Stimulated activated CD8-positive, alpha-beta memory T cell treated with anti-CD3 and anti-CD28 coated beads, Interleukin-15, amount 100 ng/mL, for 48 hours (primary cell): ENCODE measurements around the gene VANGL1.
A peak's percentile ranks its signal among the peaks of the same experiment; 100 is the strongest.

Experiments
- DNase-seq, 2 donors: peaks; one replicate each; pipeline ENCODE4 v3.0.0-alpha.2; 2020; ENCODE audit warnings: low read depth in 2 of 2

VANGL1 gene

GRCh38 chr1:115643666-115644065 is 1.9 kb downstream of the VANGL1 start:
- DNase-seq, result no peak

- no peak for DNase-seq
Measured at GRCh38 chr1:115644109-115644508, 2.3 kb downstream of the VANGL1 start.

- no peak for DNase-seq
Measured at GRCh38 chr1:115647047-115647446, 5.3 kb downstream of the VANGL1 start.

GRCh38 chr1:115647507-115647906 is 5.7 kb downstream of the VANGL1 start:
- DNase-seq, result peak in 1 of 2 donors; percentile 11

GRCh38 chr1:115647919-115648650 is 6.3 kb downstream of the VANGL1 start:
- no peak for DNase-seq

GRCh38 chr1:115648717-115649691 is 7.2 kb downstream of the VANGL1 start:
- peak in 1 of 2 donors; percentile 13 for DNase-seq

GRCh38 chr1:115649964-115650363 is 8.2 kb downstream of the VANGL1 start:
- no peak for DNase-seq

- no peak for DNase-seq
Measured at GRCh38 chr1:115650961-115651360, 9.2 kb downstream of the VANGL1 start.

GRCh38 chr1:115651391-115651790 is 9.6 kb downstream of the VANGL1 start:
- no peak for DNase-seq

GRCh38 chr1:115652236-115652788 is 10.5 kb downstream of the VANGL1 start:
- DNase-seq, result no peak

- DNase-seq, result no peak
Measured at GRCh38 chr1:115654125-115654524, 12.4 kb downstream of the VANGL1 start.

GRCh38 chr1:115654663-115655305 is 13.0 kb downstream of the VANGL1 start:
- DNase-seq, result no peak

GRCh38 chr1:115655306-115655663 is 13.5 kb downstream of the VANGL1 start:
- no peak for DNase-seq

GRCh38 chr1:115655916-115656315 is 14.1 kb downstream of the VANGL1 start:
- DNase-seq, result no peak

- no peak for DNase-seq
Measured at GRCh38 chr1:115656461-115657077, 14.8 kb downstream of the VANGL1 start.

GRCh38 chr1:115658646-115659045 is 16.9 kb downstream of the VANGL1 start:
- no peak for DNase-seq

GRCh38 chr1:115660151-115660550 is 18.4 kb downstream of the VANGL1 start:
- no peak for DNase-seq

GRCh38 chr1:115661157-115661556 is 19.4 kb downstream of the VANGL1 start:
- no peak for DNase-seq

GRCh38 chr1:115665319-115666096 is 23.7 kb downstream of the VANGL1 start:
- no peak for DNase-seq

GRCh38 chr1:115666206-115666605 is 24.4 kb downstream of the VANGL1 start:
- no peak for DNase-seq

GRCh38 chr1:115666702-115667101 is 24.9 kb downstream of the VANGL1 start:
- DNase-seq, result no peak
